HG03469 (cell line): ENCODE results near the gene MEF2D.

Experiments used
- ATAC-seq: cut with Tn5 transposase; IDR thresholded peaks from one replicate; pipeline ENCODE4 v1.9.1; 2021; ENCODE audit warnings: mild to moderate bottlenecking, moderate library complexity, moderate number of reproducible peaks; ENCODE audit not compliant: unreplicated experiment

MEF2D gene

DNA sequence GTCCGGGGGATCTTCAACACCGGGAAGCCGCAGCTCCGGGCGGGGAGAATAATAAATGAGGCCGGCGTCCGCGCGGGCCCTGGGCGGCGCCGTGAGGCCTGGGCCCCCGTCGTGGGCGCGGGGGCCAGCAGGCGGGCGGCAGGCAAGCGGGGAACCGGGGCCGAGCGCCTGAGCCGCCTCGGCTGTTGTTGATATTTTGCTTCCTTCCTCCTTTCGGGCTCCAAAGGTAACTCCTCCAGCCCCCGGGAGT lies at the start of gene MEF2D:
TSS of gene MEF2D (minus strand) at position 233 of the 250 bp plus-strand sequence. CDS start 17,483 bp downstream, outside the sequence.
- ATAC-seq, result no peak

GRCh38 chr1:156550346-156550745 lies 49.8 kb upstream of the MEF2D start:
- ATAC-seq, result no peak

DNA sequence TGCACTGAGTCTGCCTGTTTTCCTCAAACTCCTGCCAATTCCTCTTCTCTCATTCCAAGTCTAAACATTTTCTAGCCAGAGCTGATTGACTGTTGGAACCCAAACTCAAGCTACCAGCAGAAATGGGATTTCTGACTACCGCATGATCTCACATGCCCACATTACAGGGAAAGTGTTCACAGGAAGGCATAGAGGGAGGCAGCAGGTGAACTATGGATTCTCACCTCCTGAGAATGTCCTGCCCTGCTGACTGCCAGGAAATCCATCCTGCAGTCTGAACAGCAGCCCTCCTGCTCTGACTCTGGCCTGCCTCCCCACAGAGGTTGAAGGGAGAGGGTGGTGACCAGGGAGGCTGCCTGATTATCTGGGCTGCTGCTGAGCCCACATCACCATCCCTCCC lies 49.3 kb upstream of the MEF2D start:
- ATAC-seq, result no peak

- no peak for ATAC-seq
Observed at GRCh38 chr1:156549390-156549789, 48.8 kb upstream of the MEF2D start.

GRCh38 chr1:156547982-156548381 lies 47.4 kb upstream of the MEF2D start:
- ATAC-seq, result no peak

DNA sequence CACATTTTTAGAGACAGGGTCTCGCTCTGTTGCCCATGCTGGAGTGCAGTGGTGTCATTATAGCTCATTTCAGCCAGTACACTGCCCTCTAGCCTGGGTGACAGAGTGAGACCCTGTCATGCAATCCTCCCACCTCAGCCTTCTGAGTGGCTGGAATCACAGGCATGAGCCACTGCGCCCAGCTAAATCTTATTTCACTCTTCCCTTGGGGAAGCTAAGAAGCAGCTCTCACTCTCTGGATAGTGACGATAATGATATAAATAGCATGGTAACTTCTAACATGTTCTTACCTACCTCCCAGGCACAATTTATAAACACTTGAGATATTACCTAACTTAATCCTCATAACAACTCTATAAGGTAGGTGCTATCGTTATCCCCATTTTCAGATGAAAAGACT lies 46.9 kb upstream of the MEF2D start:
- no peak for ATAC-seq

- ATAC-seq, result no peak
Observed at GRCh38 chr1:156546267-156546666, 45.7 kb upstream of the MEF2D start.

- no peak for ATAC-seq
Observed at GRCh38 chr1:156544592-156545102, 44.1 kb upstream of the MEF2D start.

DNA sequence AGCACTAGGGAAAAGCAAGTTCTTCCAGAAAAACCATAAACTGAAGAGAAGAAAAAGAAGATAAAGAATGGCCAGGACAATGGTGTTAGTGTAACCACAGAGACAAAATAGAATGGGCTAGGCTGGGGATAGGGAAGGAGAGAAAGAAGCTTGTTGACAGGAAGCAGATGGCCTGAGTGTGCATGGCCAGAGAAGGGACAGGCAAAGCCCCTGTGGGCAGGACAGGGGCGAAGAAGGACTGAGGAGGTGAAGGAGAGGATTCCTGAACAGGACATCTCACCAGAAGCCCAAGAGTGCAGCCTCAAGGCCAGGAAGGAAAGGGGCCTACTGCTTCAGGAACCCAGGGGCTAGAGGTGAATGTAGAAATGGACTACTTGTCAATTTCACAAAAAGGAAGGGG lies 42.5 kb upstream of the MEF2D start:
- no peak for ATAC-seq

DNA sequence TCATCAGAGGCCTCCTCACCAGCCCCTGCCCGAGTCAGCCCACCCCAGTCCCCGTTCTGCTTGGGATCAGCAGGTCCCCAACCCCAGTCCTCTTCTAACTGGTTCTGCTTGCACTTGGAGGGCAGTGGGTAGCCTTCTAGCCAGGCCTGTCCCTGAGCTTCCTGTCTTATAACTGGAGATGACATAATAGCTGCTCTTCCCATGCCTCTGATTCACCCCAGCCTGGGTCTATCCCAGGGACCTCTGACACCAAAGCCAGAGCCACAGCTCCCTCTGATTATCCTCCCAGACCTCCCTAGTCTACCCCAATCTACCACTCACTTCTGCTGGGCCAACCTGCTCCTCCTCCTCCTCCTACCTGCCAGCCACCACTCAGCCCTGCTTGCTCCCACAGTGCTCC lies 40.4 kb upstream of the MEF2D start:
- no peak for ATAC-seq

GRCh38 chr1:156539818-156540355 lies 39.3 kb upstream of the MEF2D start:
- no peak for ATAC-seq

- no peak for ATAC-seq
Observed at GRCh38 chr1:156538711-156539440, 38.3 kb upstream of the MEF2D start.

DNA sequence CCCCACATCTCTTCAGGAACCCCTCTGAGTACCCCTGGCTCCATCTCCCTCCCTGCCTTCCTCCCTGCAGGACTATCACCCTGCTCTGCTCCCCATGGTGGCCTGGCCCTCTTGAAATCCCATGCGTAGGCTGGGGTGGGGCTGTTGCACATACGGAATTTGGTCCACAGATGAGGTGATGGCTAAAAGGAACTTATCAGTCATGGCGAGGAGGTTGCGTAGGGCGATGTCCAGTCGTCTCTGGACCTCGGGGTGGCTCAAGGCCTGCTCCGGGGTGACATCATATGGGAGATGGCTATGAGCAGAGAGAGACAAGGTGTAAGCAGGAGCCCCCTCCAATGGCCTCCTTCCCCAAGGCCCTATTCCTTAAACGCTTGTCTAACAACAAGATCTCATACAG lies 36.5 kb upstream of the MEF2D start:
- no peak for ATAC-seq

GRCh38 chr1:156534424-156535060 lies 34.0 kb upstream of the MEF2D start:
- no peak for ATAC-seq

DNA sequence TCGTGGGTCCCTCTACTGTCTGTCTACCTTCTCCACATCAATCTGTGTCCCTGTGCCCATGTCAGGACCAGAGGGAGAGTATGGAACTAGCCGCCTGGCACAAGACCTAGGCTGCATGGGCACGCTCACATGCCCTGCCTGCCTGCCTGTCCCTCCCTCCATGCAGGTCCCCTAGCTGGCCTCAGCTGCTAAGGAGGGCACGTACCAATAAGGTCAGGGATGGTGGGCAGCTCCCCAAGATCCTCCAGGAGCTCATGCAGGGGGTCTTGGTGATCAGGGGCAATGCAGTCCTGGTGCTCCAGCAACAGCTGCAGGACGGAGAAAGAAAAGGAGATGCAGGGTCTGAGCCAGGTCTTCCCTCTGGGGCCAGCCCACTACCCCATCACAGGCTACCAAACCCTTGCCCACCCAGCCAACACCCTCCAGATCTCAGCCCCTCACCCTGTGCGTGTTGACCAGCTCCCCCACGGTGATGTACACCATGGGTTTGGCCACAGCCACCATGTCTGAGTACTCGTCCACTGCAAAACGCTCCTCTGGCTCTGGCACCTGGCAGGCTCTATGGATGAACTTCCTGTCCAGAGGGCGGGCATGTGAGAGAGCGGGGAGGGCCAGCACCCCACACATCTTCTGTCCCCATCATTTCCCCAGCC lies 33.1 kb upstream of the MEF2D start:
- ATAC-seq, result no peak

DNA sequence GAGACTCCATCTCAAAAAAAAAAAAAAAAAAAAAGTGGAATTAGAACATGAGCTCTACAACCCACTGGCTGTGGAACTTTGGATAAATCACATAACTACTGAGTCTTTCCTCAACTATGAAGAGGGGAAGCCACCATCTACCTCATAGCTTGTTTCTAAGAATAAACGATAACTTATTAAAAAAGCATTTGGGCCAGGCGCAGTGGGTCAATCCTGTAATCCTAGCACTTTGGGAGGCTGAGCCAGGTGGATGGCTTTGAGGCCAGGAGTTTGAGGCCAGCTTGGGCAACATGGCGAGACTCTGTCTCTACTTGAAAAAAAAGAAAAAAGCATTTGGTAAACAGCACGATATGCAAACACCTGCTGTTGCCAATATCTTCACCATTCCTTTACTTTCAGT lies 31.8 kb upstream of the MEF2D start:
- ATAC-seq, result no peak

GRCh38 chr1:156530006-156530405 lies 29.4 kb upstream of the MEF2D start:
- no peak for ATAC-seq

DNA sequence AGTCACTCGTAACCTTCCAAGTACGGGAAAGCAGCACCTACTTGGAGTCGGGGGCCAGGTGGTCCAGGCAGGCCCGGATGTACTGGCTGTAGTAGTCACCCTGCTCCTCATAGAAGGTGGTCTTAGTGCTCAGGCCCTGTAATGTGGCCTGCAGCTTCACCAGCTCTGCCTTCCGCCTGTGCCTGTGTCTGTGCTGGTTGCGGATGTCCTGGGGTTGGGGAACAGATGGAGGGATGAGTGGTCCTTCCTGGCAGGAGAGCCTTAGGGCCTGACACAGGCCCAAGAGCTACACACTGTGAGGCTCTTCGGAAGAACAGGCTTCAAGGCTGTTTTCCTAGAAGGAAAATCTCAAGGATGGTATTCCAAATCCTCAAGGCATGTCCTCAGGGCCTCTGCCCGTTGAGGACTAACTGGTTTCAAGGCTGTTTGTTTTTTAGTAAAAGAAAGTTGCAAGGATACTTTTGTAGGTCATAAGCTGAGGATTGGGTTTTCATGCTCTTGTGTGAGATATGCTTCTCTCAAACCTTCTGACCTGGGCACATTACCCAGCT lies 28.4 kb upstream of the MEF2D start:
- ATAC-seq, result no peak

- no peak for ATAC-seq
Observed at GRCh38 chr1:156528231-156528630, 27.7 kb upstream of the MEF2D start.

GRCh38 chr1:156527584-156527983 lies 27.0 kb upstream of the MEF2D start:
- ATAC-seq, result no peak

GRCh38 chr1:156525856-156526489 lies 25.4 kb upstream of the MEF2D start:
- ATAC-seq, result no peak
